ENCODE data around the gene ACOT9. TPM values are rescaled to one million over a fixed set of nuclear protein-coding genes. Genes with fewer than 3 reads are reported as not detected.

ACOT9 gene
- total and polyA plus RNA-seq, 10 of the 15 experiments (the other 5 are each of a cell fraction or from before 2014, with no cell fraction given) = 17.4 to 42.5 (median 23.3) TPM

DNA sequence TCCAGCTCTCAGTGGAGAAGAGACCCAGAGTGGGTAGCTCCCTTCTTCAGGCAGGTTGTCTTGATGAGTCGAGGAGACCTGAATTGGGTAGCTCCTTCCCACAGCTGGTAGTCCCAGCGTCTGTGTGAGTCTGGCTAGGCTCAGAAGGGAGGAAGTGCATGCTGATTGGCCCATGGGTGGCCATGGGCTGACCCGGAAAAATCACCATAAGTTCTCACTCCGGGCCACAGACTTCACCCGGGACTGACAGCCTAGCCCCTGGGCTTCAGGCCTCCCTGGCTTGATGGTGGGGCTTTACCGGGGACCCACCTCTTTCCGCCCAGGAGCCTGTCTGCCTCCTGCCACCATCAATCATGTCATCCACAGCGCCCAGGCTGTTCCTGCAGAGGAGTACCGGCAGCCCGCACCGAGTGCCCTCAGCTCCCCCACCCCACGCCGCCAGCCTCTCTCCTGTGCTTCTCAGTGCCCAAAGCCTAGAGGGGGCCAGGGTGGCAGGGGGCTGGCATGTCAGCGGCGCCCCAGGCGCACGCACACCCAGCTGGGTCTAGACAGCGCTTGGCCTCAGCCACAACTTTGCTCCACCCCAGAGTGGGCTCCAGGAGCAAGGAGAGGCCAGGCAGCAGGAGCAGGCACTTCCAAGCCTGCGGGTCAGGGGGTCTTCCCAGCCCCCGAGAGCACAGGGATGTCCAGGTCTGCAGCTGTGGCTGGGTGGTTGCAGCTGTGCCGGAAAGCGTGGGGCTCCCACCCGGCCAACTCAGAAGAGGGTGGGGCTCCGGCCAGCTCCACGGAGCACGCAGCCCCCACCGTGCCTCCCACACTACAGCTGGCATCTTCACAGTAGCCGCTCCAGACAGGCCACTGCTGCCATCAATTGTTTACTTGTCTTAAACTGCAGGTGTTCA is 23.8 kb upstream of the ACOT9 start:
- in situ Hi-C loops (cut with MboI) = no loop called here
- TF ChIP-seq IRF4 (IDR thresholded peaks at IDR 0.05; ENCODE audit: low read depth, low read length) = no peak
- TF ChIP-seq IRF3 (IDR thresholded peaks at IDR 0.05) = no peak
- no peak for TF ChIP-seq CTCF (IDR thresholded peaks at IDR 0.05 in 2 of 3, conservative IDR thresholded peaks at IDR 0.05 in 1 of 3; ENCODE audit: control insufficient read depth in 2 of 3, extremely low read depth in 1 of 3, insufficient read depth in 1 of 3, low read depth in 3 of 3, low read length in 3 of 3)
- no peak for TF ChIP-seq BACH1 (IDR thresholded peaks at IDR 0.05; ENCODE audit: borderline replicate concordance)
- no peak for TF ChIP-seq CHD2 (IDR thresholded peaks at IDR 0.05; ENCODE audit: borderline replicate concordance, low read depth, low read length)
- no peak for TF ChIP-seq HSF1 (IDR thresholded peaks at IDR 0.05; ENCODE audit: low read depth, low read length)
- no peak for TF ChIP-seq ASH2L (IDR thresholded peaks at IDR 0.05; ENCODE audit: borderline replicate concordance, low read depth)
- TF ChIP-seq CBX3 (IDR thresholded peaks at IDR 0.05; ENCODE audit: borderline replicate concordance, low read depth) = no peak
- TF ChIP-seq IKZF2 (IDR thresholded peaks at IDR 0.05) = no peak
- no peak for TF ChIP-seq LARP7 (IDR thresholded peaks at IDR 0.05)
- TF ChIP-seq CREM (IDR thresholded peaks at IDR 0.05; ENCODE audit: low read depth) = no peak
- TF ChIP-seq NFYB (IDR thresholded peaks at IDR 0.05; ENCODE audit: insufficient read depth, low read depth, low read length) = no peak
- TF ChIP-seq ESRRA (IDR thresholded peaks at IDR 0.05; ENCODE audit: low read length) = no peak
- no peak for TF ChIP-seq STAT3 (IDR thresholded peaks at IDR 0.05; ENCODE audit: low read depth, low read length)
- no peak for TF ChIP-seq BCLAF1 (IDR thresholded peaks at IDR 0.05)
- no peak for TF ChIP-seq ZZZ3 (IDR thresholded peaks at IDR 0.05; ENCODE audit: control insufficient read depth, insufficient read length, low read depth)
- TF ChIP-seq HDGF (IDR thresholded peaks at IDR 0.05) = no peak

More for the DNA sequence above, 23.8 kb upstream of the ACOT9 start:
- ChIA-PET RAD21 (ENCODE audit: unreplicated experiment) (no interaction called here), CTCF (interaction anchor here (1.2 kb wide), 1 partner anchor 15 kb away, joined by 3 read pairs; no protein-coding TSS in a partner anchor), SMC1A (ENCODE audit: uncharacterized antibody, unreplicated experiment) (interaction anchor here (0.9 kb wide), 1 partner anchor 135 kb away, joined by 3 read pairs; no protein-coding TSS in a partner anchor), POLR2A (no interaction called here)
- H3K9ac ChIP-seq (ENCODE audit: control insufficient read depth, insufficient read depth, low read length) = no peak overlapping the region
- no peaks in the 10 kb centered on the region for H3K27me3 ChIP-seq (replicated peaks in 1 of 2; ENCODE audit: control insufficient read depth in 2 of 2, insufficient read depth in 2 of 2, low read length in 1 of 2)
- DNase-seq (ENCODE audit: low read depth, low spot score) (no peak), ATAC-seq (no peak; the same call in 2 of the 3 replicates), FAIRE-seq (no peak)
- WGBS (ENCODE audit: insufficient coverage, insufficient replicate concordance, low lambda C conversion rate, missing lambda C conversion rate) = 66% methylated on average over 27 of the region's 28 CpGs
- BruUV-seq (replicated peaks) = no TSS peak
- no peaks in the 10 kb centered on the region for H3K36me3 ChIP-seq (ENCODE audit: control insufficient read depth in 2 of 2, insufficient read depth in 2 of 2, low read length in 1 of 2)
- intact Hi-C loops (cut with micrococcal nuclease; ENCODE audit: unreplicated experiment) = no loop called here
- no peak overlapping the region for H3K4me2 ChIP-seq (ENCODE audit: control insufficient read depth, insufficient read depth)
- H3K4me3 ChIP-seq = no peak overlapping the region
- H3K4me1 ChIP-seq (ENCODE audit: control insufficient read depth, insufficient read depth, low read length) = no peaks in the 10 kb centered on the region
- no peaks in the 10 kb centered on the region; the same call in 2 of the 3 replicates for H3K9me3 ChIP-seq (replicated peaks; ENCODE audit: control insufficient read depth, insufficient read depth, low read length)
- H3K79me2 ChIP-seq (ENCODE audit: control insufficient read depth, insufficient read depth, low read length) = no peaks in the 10 kb centered on the region
- H4K20me1 ChIP-seq (ENCODE audit: control insufficient read depth, insufficient read depth) = no peaks in the 10 kb centered on the region
- no peak overlapping the region for H3K27ac ChIP-seq (ENCODE audit: control insufficient read depth, insufficient read depth)
- H2AFZ ChIP-seq (ENCODE audit: control insufficient read depth, low read depth, low read length) = no peak overlapping the region

All from GM12878 (cell line).